Heart left ventricle (tissue), 13 donors: ENCODE measurements around the gene FASTKD1.

Experiments used
- CTCF ChIP-seq, 12 donors: fragments of 200-600 bp; sonication (generic) in 4 of 12; IDR thresholded peaks; one replicate each; pipeline versions ENCODE4 v1.5.0 to v1.8.0; 2018 to 2022; ENCODE audit warnings: antibody characterized with exemption in 12 of 12, mild to moderate bottlenecking in 5 of 12
- POLR2A ChIP-seq, 2 donors: fragments of 450-650 bp; IDR thresholded peaks; one replicate each; pipeline ENCODE4 v1.6.1; 2017; ENCODE audit warnings: antibody characterized with exemption in 2 of 2, mild to moderate bottlenecking in 2 of 2, moderate library complexity in 2 of 2
- donor health status: ischemic (EF 13 %, LVEDD 7.1; RV severe dilation, severe dysfunction).
- donor health status: DM: no; HTN: yes; CAD: no.
- donor health status: DM: no; HTN: no; CAD: no.
- donor health status: ischemic (EF 25% LVEDD 6.9; RV normal size, moderate dysfunction).
- donor health status: ischemic (EF 25% LVEDD 5.7; RV mildly dilated, moderate dysfunction).
- donor health status: ischemic (EF 35%, LVEDD 5.7; RV mildly dilated, moderate dysfunction).
- donor health status: nonischemic (EF 11% LVEDD 7.7; RV severe dilation, severe dysfunction).
- donor health status: DM: yes; HTN: yes; CAD: no.
- donor health status: PGD.
- donor health status: ischemic (EF 29% LVEDD 5.4; RV normal size, mild dysfunction).
- donor health status: nonischemic (EF 23%, LVEDD 6.1; RV moderate dilation, normal function).

- TF ChIP-seq CTCF (IDR thresholded peaks at IDR 0.05), result no peak
- no peak for TF ChIP-seq POLR2A (IDR thresholded peaks at IDR 0.05)
These were observed 9.9 kb upstream of the FASTKD1 start for GRCh38 chr2:169583518-169583917.
